ENCODE measurements around the gene SLC44A3.
A peak's percentile ranks its signal among the peaks of the same experiment; 100 is the strongest.

Gene SLC44A3

GRCh38 chr1:94819238-94819944 lies 766 bp upstream of the SLC44A3 start:
- Histone ChIP-seq H3K14ac (ENCODE audit: low read length) (peak overlapping the region; percentile 65), H3K79me2 (ENCODE audit: control insufficient read depth, insufficient read depth, low read length, poor library complexity) (peaks cover 3% of the 10 kb centered on the region), H3K4ac (ENCODE audit: low read depth, low read length) (no peak overlapping the region), H2AFZ (ENCODE audit: insufficient read depth, low read length, poor library complexity) (peak overlapping the region; percentile 89), H2BK120ac (ENCODE audit: insufficient read depth, low read length, poor library complexity) (peak overlapping the region; percentile 90), H3K23ac (ENCODE audit: low read length) (no peak overlapping the region), H3K18ac (ENCODE audit: low read length) (peak overlapping the region; percentile 48), H3K27ac (ENCODE audit: low read depth, low read length) (no peak overlapping the region), H3K4me3 (ENCODE audit: low read depth, low read length) (peak overlapping the region; percentile 87), H4K8ac (ENCODE audit: low read depth, low read length) (peak overlapping the region; percentile 81), H2BK12ac (ENCODE audit: low read length) (peak overlapping the region; percentile 89), H3K27me3 (ENCODE audit: insufficient read depth, low read length) (no peaks in the 10 kb centered on the region), H2AK5ac (ENCODE audit: low read length) (no peak overlapping the region), H3K4me1 (ENCODE audit: control insufficient read depth in 1 of 2, insufficient read depth in 2 of 2, low read length in 2 of 2) (peaks cover 0 to 4% of the 10 kb centered on the region in 2 experiments), H3K36me3 (ENCODE audit: control insufficient read depth in 1 of 2, insufficient read depth in 2 of 2, low read length in 2 of 2) (no peaks in the 10 kb centered on the region), H4K91ac (ENCODE audit: low read depth, low read length) (peak overlapping the region; percentile 85), H3K9ac (ENCODE audit: low read length) (peak overlapping the region; percentile 15), H4K12ac (ENCODE audit: low read depth, low read length) (peak overlapping the region; percentile 65), H3K9me3 (ENCODE audit: insufficient read depth, low read depth, low read length) (no peaks in the 10 kb centered on the region), H2BK5ac (ENCODE audit: low read depth, low read length, poor library complexity) (no peak overlapping the region), H3K4me2 (ENCODE audit: low read length) (peak overlapping the region; percentile 69), H3K79me1 (ENCODE audit: low read length) (peaks cover 5% of the 10 kb centered on the region)
- no CpG with 5 or more reads among the region's 14 CpGs for WGBS (ENCODE audit: extremely low coverage, insufficient coverage, insufficient read length)
- peak in 1 of 2 donors; percentile 10 for DNase-seq

GRCh38 chr1:94820936-94821335 lies 779 bp downstream of the SLC44A3 start:
- Histone ChIP-seq H2BK120ac (ENCODE audit: insufficient read depth, low read length, poor library complexity) (no peak overlapping the region), H3K9ac (ENCODE audit: low read length) (no peak overlapping the region), H3K4me1 (ENCODE audit: control insufficient read depth in 1 of 2, insufficient read depth in 2 of 2, low read length in 2 of 2) (peaks cover 0 to 4% of the 10 kb centered on the region in 2 experiments), H3K27ac (ENCODE audit: low read depth, low read length) (no peak overlapping the region), H3K4me3 (ENCODE audit: low read depth, low read length) (no peak overlapping the region), H4K12ac (ENCODE audit: low read depth, low read length) (no peak overlapping the region), H4K8ac (ENCODE audit: low read depth, low read length) (no peak overlapping the region), H3K27me3 (ENCODE audit: insufficient read depth, low read length) (no peaks in the 10 kb centered on the region), H3K18ac (ENCODE audit: low read length) (no peak overlapping the region), H2BK12ac (ENCODE audit: low read length) (no peak overlapping the region), H3K4ac (ENCODE audit: low read depth, low read length) (no peak overlapping the region), H2BK5ac (ENCODE audit: low read depth, low read length, poor library complexity) (no peak overlapping the region), H2AFZ (ENCODE audit: insufficient read depth, low read length, poor library complexity) (no peak overlapping the region), H3K79me2 (ENCODE audit: control insufficient read depth, insufficient read depth, low read length, poor library complexity) (peaks cover 3% of the 10 kb centered on the region), H4K91ac (ENCODE audit: low read depth, low read length) (no peak overlapping the region), H3K79me1 (ENCODE audit: low read length) (peaks cover 5% of the 10 kb centered on the region), H3K36me3 (ENCODE audit: control insufficient read depth in 1 of 2, insufficient read depth in 2 of 2, low read length in 2 of 2) (no peaks in the 10 kb centered on the region), H3K9me3 (ENCODE audit: insufficient read depth, low read depth, low read length) (no peaks in the 10 kb centered on the region), H3K4me2 (ENCODE audit: low read length) (peak overlapping the region; percentile 88), H2AK5ac (ENCODE audit: low read length) (no peak overlapping the region), H3K23ac (ENCODE audit: low read length) (no peak overlapping the region), H3K14ac (ENCODE audit: low read length) (no peak overlapping the region)
- DNase-seq: no peak
- WGBS (ENCODE audit: extremely low coverage, insufficient coverage, insufficient read length): no CpG with 5 or more reads among the region's 7 CpGs

GRCh38 chr1:94821636-94822305 lies 1.6 kb downstream of the SLC44A3 start:
- no peak overlapping the region for H3K9ac ChIP-seq (ENCODE audit: low read length)
- no peak overlapping the region for H2AK5ac ChIP-seq (ENCODE audit: low read length)
- no peak for DNase-seq
- no peak overlapping the region for H4K91ac ChIP-seq (ENCODE audit: low read depth, low read length)
- H3K79me1 ChIP-seq (ENCODE audit: low read length): peaks cover 5% of the 10 kb centered on the region
- no peak overlapping the region for H2AFZ ChIP-seq (ENCODE audit: insufficient read depth, low read length, poor library complexity)
- no peak overlapping the region for H3K4ac ChIP-seq (ENCODE audit: low read depth, low read length)
- H3K23ac ChIP-seq (ENCODE audit: low read length): no peak overlapping the region
- H3K4me2 ChIP-seq (ENCODE audit: low read length): no peak overlapping the region
- H3K4me3 ChIP-seq (ENCODE audit: low read depth, low read length): no peak overlapping the region
- H3K27ac ChIP-seq (ENCODE audit: low read depth, low read length): no peak overlapping the region
- no CpG with 5 or more reads among the region's 9 CpGs for WGBS (ENCODE audit: extremely low coverage, insufficient coverage, insufficient read length)
- peaks cover 3% of the 10 kb centered on the region for H3K79me2 ChIP-seq (ENCODE audit: control insufficient read depth, insufficient read depth, low read length, poor library complexity)
- no peaks in the 10 kb centered on the region for H3K27me3 ChIP-seq (ENCODE audit: insufficient read depth, low read length)
- no peak overlapping the region for H3K14ac ChIP-seq (ENCODE audit: low read length)
- no peaks in the 10 kb centered on the region for H3K9me3 ChIP-seq (ENCODE audit: insufficient read depth, low read depth, low read length)
- no peak overlapping the region for H4K8ac ChIP-seq (ENCODE audit: low read depth, low read length)
- H2BK12ac ChIP-seq (ENCODE audit: low read length): no peak overlapping the region
- H2BK5ac ChIP-seq (ENCODE audit: low read depth, low read length, poor library complexity): no peak overlapping the region
- no peak overlapping the region for H4K12ac ChIP-seq (ENCODE audit: low read depth, low read length)
- H3K36me3 ChIP-seq (ENCODE audit: control insufficient read depth in 1 of 2, insufficient read depth in 2 of 2, low read length in 2 of 2): no peaks in the 10 kb centered on the region
- H3K4me1 ChIP-seq (ENCODE audit: control insufficient read depth in 1 of 2, insufficient read depth in 2 of 2, low read length in 2 of 2): peaks cover 0 to 4% of the 10 kb centered on the region in 2 experiments
- no peak overlapping the region for H2BK120ac ChIP-seq (ENCODE audit: insufficient read depth, low read length, poor library complexity)
- H3K18ac ChIP-seq (ENCODE audit: low read length): no peak overlapping the region

GRCh38 chr1:94823116-94823515 lies 3.0 kb downstream of the SLC44A3 start:
- Histone ChIP-seq H3K4me2 (ENCODE audit: low read length) (no peak overlapping the region), H2BK5ac (ENCODE audit: low read depth, low read length, poor library complexity) (no peak overlapping the region), H2BK120ac (ENCODE audit: insufficient read depth, low read length, poor library complexity) (no peak overlapping the region), H3K79me1 (ENCODE audit: low read length) (peaks cover 5% of the 10 kb centered on the region), H3K79me2 (ENCODE audit: control insufficient read depth, insufficient read depth, low read length, poor library complexity) (peaks cover 3% of the 10 kb centered on the region), H3K27me3 (ENCODE audit: insufficient read depth, low read length) (no peaks in the 10 kb centered on the region), H3K23ac (ENCODE audit: low read length) (no peak overlapping the region), H3K27ac (ENCODE audit: low read depth, low read length) (no peak overlapping the region), H3K36me3 (ENCODE audit: control insufficient read depth in 1 of 2, insufficient read depth in 2 of 2, low read length in 2 of 2) (no peaks in the 10 kb centered on the region), H3K4me3 (ENCODE audit: low read depth, low read length) (no peak overlapping the region), H2AFZ (ENCODE audit: insufficient read depth, low read length, poor library complexity) (no peak overlapping the region), H3K18ac (ENCODE audit: low read length) (no peak overlapping the region), H3K14ac (ENCODE audit: low read length) (no peak overlapping the region), H4K91ac (ENCODE audit: low read depth, low read length) (no peak overlapping the region), H2BK12ac (ENCODE audit: low read length) (no peak overlapping the region), H4K12ac (ENCODE audit: low read depth, low read length) (no peak overlapping the region), H4K8ac (ENCODE audit: low read depth, low read length) (no peak overlapping the region), H3K4ac (ENCODE audit: low read depth, low read length) (no peak overlapping the region), H3K9ac (ENCODE audit: low read length) (no peak overlapping the region), H2AK5ac (ENCODE audit: low read length) (no peak overlapping the region), H3K9me3 (ENCODE audit: insufficient read depth, low read depth, low read length) (no peaks in the 10 kb centered on the region), H3K4me1 (ENCODE audit: control insufficient read depth in 1 of 2, insufficient read depth in 2 of 2, low read length in 2 of 2) (peaks cover 0 to 4% of the 10 kb centered on the region in 2 experiments)
- WGBS (ENCODE audit: extremely low coverage, insufficient coverage, insufficient read length): no CpG with 5 or more reads among the region's 3 CpGs
- DNase-seq: no peak

Data from trophoblast cell (in vitro differentiated cells and primary cell).